Psoas muscle (tissue), 8 donors: ENCODE data around the gene PCDHGA7. TPM values are rescaled to one million over a fixed set of nuclear protein-coding genes. Genes with fewer than 3 reads are reported as not detected.
"Not testable (repeated sequence)": the region's sequence is repeated elsewhere in the genome, so short reads cannot be mapped to it uniquely, and the experiment has no call there.

Experiments used
- ATAC-seq, 4 donors: fragments of 200-7000 bp; cut with Tn5 transposase; one replicate each; pipeline ENCODE4 v1.9.1; 2020; ENCODE audit warnings: moderate library complexity in 3 of 4, mild to moderate bottlenecking in 2 of 4
- DNase-seq, 2 donors: peaks; one replicate each; pipeline ENCODE4 v3.0.0-alpha.2; 2020
- H3K27ac ChIP-seq: fragments of 200-600 bp; one replicate; pipeline ENCODE4 v1.8.0; 2022
- H3K27me3 ChIP-seq, 3 donors: fragments of 200-600 bp in 1 of 3; one replicate each; pipeline versions ENCODE4 v1.6.1 to v1.8.0; 2013 to 2022; ENCODE audit warnings: low read length in 2 of 3, mild to moderate bottlenecking in 2 of 3, moderate library complexity in 1 of 3; ENCODE audit not compliant: insufficient read depth in 3 of 3
- H3K36me3 ChIP-seq, 2 donors: fragments of 200-600 bp in 1 of 2; one replicate each; pipeline versions ENCODE4 v1.6.1 to v1.8.0; 2013 to 2022; ENCODE audit warnings: low read depth in 1 of 2, mild to moderate bottlenecking in 1 of 2, moderate library complexity in 1 of 2; ENCODE audit not compliant: insufficient read depth in 1 of 2
- H3K4me1 ChIP-seq: fragments of 200-600 bp; one replicate; pipeline ENCODE4 v1.8.0; 2022
- H3K4me3 ChIP-seq: fragments of 200-600 bp; one replicate; pipeline ENCODE4 v1.8.0; 2022; ENCODE audit warnings: mild to moderate bottlenecking
- H3K9me3 ChIP-seq: fragments of 200-600 bp; one replicate; pipeline ENCODE4 v1.8.0; 2022
- WGBS, 3 donors: extraction: QIAGEN DNeasy Blood & Tissue Kit; methylation state at CpG; one replicate each; pipeline versions ENCODE4 v1.1.6 to v1.1.7; 2013; 5-methylcytosine and 5-hydroxymethylcytosine counted together
- intact Hi-C, 2 donors: fragments of 100-400 bp; cut with DNase I; formaldehyde crosslinking; loops; one replicate each; pipeline versions ENCODE4 v1.11.0 to v1.14.2; 2022
- polyA plus RNA-seq, 3 donors: library from polyadenylated mRNA; stranded (reverse); fragments of 200-250 nt; gene quantifications; one replicate each; pipeline ENCODE4 v1.2.3, GENCODE V29; 2013
- total RNA-seq, 4 donors: library from RNA; stranded (reverse); fragmentation: NEBNext Ultra II Directional in 2 of 4; extraction: Animal tissue kit (Norgen Biotek cat#: 25700) in 2 of 4; gene quantifications; one replicate each; pipeline versions ENCODE4 v1.2.1 to v1.2.4, GENCODE V29; 2021 to 2023
- TF ChIP-seq, protein P1 (sequence below): fragments of 200-600 bp; IDR thresholded peaks from one replicate; pipeline ENCODE4 v1.8.0; 2022; ENCODE audit warnings: antibody characterized with exemption
- donor health status: healthy with polysubstance abuse.
- donor health status: DM: no; HTN: no; CAD: no; lungs with moderate emphysema.
- donor health status: Bipolar disorder and iron deficiency.
- donor health status: healthy.
- donor health status: DM: yes; HTN: yes; CAD: no.
- donor health status: DM: no; HTN: no; CAD: no.
- donor health status: DM: no; HTN: no; CAD: no.
- donor health status: DM: yes; HTN: yes; CAD: no.

The PCDHGA7 gene
- total and polyA plus RNA-seq, 7 donors: 0.07 to 2.2 (median 0.97) TPM

DNA sequence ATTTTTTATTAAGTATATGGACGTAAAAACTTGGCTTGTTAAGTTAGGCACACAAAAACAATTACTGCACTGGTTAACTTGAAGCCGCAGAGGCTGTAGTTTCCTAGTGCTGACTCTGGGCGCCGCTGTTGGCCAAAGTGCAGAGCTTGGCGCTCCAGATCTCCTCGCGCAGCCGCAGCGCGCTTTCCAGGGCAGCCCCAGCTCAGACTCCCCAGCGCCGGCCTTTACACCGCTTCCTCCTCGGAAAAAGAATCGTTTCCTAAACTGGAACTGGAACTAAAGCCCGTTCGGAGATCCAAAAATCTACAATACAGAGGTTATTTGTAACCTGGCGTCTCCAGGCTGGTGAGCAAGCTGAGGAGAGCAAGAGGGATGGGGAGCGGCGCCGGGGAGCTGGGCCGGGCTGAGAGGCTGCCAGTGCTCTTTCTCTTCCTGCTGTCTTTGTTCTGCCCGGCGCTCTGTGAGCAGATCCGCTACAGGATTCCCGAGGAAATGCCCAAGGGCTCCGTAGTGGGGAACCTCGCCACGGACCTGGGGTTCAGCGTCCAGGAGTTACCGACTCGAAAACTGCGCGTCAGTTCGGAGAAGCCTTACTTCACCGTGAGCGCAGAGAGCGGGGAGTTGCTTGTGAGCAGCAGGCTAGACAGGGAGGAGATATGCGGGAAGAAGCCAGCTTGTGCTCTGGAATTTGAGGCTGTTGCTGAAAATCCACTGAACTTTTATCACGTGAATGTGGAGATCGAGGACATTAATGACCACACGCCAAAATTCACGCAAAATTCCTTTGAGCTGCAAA is 15.4 kb downstream of the PCDHGA7 start, which contains the start of gene PCDHGB5:
Gene PCDHGB5 (plus strand): TSS at position 192 of the 796 bp plus-strand sequence. CDS start 181 bp downstream, at position 373.
- TF ChIP-seq, protein P1, sequence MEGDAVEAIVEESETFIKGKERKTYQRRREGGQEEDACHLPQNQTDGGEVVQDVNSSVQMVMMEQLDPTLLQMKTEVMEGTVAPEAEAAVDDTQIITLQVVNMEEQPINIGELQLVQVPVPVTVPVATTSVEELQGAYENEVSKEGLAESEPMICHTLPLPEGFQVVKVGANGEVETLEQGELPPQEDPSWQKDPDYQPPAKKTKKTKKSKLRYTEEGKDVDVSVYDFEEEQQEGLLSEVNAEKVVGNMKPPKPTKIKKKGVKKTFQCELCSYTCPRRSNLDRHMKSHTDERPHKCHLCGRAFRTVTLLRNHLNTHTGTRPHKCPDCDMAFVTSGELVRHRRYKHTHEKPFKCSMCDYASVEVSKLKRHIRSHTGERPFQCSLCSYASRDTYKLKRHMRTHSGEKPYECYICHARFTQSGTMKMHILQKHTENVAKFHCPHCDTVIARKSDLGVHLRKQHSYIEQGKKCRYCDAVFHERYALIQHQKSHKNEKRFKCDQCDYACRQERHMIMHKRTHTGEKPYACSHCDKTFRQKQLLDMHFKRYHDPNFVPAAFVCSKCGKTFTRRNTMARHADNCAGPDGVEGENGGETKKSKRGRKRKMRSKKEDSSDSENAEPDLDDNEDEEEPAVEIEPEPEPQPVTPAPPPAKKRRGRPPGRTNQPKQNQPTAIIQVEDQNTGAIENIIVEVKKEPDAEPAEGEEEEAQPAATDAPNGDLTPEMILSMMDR: peak; percentile 71
- DNase-seq (peak; percentile 46 to 72), ATAC-seq (peak; percentile 90 to 95 (median 93))
- Histone ChIP-seq H3K27me3 (peaks cover 0 to 48% (median 12%) of the 10 kb centered on the region in 3 donors), H3K4me3 (peak within 1 kb of the TSS; percentile 63), H3K27ac (peak within 1 kb of the TSS; percentile 51)
- H3K4me1 ChIP-seq, intact Hi-C loops, H3K9me3 ChIP-seq, H3K36me3 ChIP-seq: not testable (repeated sequence)
- WGBS, 3 donors: 7 to 9% (median 8%) methylated on average over 21 to 25 of the region's 43 CpGs

DNA sequence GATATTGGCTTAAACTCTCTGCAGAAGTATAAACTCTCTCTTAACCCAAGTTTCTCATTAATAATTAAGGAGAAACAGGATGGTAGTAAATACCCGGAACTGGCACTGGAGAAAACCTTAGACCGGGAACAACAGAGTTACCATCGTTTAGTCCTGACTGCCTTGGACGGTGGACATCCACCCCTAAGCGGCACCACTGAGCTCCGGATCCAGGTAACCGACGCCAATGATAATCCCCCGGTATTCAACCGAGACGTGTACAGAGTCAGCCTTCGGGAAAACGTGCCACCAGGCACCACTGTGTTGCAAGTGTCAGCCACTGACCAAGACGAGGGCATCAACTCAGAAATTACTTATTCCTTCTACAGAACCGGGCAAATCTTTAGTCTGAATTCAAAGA is 16.1 kb downstream of the PCDHGA7 start:
- peak overlapping the region; percentile 42 for H3K4me3 ChIP-seq
- TF ChIP-seq, protein P1: peak; percentile 10
- ATAC-seq: peak; percentile 55 to 80 (median 66)
- no peaks in the 10 kb centered on the region for H3K36me3 ChIP-seq
- 17 to 28% (median 24%) methylated on average over 15 of the region's 15 CpGs for WGBS, 3 donors
- peaks cover 4% of the 10 kb centered on the region for H3K9me3 ChIP-seq
- no peak overlapping the region for H3K27ac ChIP-seq
- intact Hi-C loops: no loop called here
- H3K4me1 ChIP-seq: peaks cover 4% of the 10 kb centered on the region
- DNase-seq: peak in 1 of 2 donors; percentile 52
- peaks cover 0 to 50% (median 16%) of the 10 kb centered on the region in 3 donors for H3K27me3 ChIP-seq

DNA sequence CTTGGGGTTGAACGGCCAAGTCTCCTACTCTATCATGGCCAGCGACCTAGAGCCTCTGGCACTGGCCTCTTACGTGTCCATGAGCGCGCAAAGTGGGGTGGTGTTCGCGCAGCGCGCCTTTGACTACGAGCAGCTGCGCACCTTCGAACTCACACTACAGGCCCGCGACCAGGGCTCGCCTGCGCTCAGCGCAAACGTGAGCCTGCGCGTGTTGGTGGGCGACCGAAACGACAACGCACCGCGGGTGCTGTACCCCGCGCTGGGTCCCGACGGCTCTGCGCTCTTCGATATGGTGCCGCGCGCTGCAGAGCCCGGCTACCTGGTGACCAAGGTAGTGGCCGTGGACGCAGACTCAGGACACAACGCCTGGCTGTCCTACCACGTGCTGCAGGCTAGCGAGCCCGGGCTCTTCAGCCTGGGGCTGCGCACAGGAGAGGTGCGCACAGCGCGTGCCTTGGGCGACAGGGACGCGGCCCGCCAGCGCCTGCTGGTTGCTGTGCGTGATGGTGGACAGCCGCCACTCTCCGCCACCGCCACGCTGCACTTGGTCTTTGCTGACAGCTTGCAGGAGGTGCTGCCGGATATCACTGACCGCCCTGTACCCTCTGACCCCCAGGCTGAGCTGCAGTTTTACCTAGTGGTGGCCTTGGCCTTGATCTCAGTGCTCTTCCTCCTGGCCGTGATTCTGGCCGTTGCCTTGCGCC is 17.2 kb downstream of the PCDHGA7 start:
- H3K27me3 ChIP-seq: peaks cover 0 to 48% (median 17%) of the 10 kb centered on the region in 3 donors
- H3K9me3 ChIP-seq: peaks cover 4% of the 10 kb centered on the region
- ATAC-seq (no peak), DNase-seq (no peak)
- TF ChIP-seq, protein P1: no peak
- H3K27ac ChIP-seq: no peak overlapping the region
- WGBS, 3 donors: 26 to 34% (median 30%) methylated on average over 56 to 61 of the region's 61 CpGs
- H3K4me3 ChIP-seq: peak overlapping the region; percentile 42
- no peaks in the 10 kb centered on the region for H3K36me3 ChIP-seq
- intact Hi-C loops: no loop called here
- peaks cover 4% of the 10 kb centered on the region for H3K4me1 ChIP-seq

DNA sequence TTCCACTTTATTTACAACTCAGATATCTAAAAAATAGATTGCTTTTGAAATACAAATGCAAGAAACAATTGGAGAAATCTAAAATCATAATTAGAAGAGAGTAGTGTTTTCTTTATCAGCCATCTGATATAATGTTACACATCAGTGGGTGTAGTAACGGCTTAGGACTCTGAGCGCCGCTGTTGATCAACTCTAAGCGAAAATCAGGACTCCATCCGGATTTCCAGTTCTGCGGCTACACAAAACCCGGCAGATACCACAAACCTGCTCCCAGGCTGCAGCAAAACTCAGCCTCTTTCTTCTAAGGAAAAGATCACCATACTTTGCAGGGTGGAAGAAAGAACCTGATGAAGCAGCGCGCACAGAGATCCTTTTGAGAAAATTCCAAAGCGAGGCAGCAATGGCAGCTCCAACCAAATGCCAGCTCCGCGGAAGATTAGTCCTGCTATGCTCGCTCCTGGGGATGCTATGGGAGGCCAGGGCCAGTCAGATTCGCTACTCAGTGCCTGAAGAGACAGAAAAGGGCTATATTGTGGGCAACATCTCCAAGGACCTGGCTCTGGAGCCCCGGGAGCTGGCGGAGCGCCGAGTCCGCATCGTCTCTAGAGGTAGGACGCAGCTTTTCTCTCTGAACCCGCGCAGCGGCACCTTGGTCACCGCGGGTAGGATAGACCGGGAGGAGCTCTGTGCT is 20.2 kb downstream of the PCDHGA7 start, which contains the start of gene PCDHGA9:
Gene PCDHGA9 (plus strand): TSS at position 226 of the 691 bp plus-strand sequence. CDS start 175 bp downstream, at position 401.
- DNase-seq (peak in 1 of 2 donors; percentile 59), ATAC-seq (peak in 3 of 4 donors; percentile 49 to 60 (median 55))
- TF ChIP-seq, protein P1: peak; percentile 46
- WGBS, 3 donors: 20 to 22% (median 20%) methylated on average over 27 of the region's 27 CpGs
- intact Hi-C loops: no loop called here
- Histone ChIP-seq H3K27me3 (peaks cover 0 to 37% (median 17%) of the 10 kb centered on the region in 3 donors), H3K9me3 (peaks cover 4% of the 10 kb centered on the region), H3K4me1 (peaks cover 4% of the 10 kb centered on the region), H3K27ac (no peak within 1 kb of the TSS), H3K4me3 (peak within 1 kb of the TSS; percentile 47), H3K36me3 (no peaks in the 10 kb centered on the region)
